BE2C (cell line): ENCODE measurements around the gene PIEZO1.

Experiments used
- DNase-seq: peaks from one replicate; pipeline ENCODE4 v3.0.0-alpha.2; 2020
- H3K27me3 ChIP-seq: fragments of 250-450 bp; sonication (Bioruptor Pico); 2 replicates; pipeline ENCODE4 v1.5.1; 2020; ENCODE audit warnings: mild to moderate bottlenecking
- H3K36me3 ChIP-seq: fragments of 250-450 bp; sonication (Bioruptor Pico); 2 replicates; pipeline ENCODE4 v1.5.1; 2020; ENCODE audit warnings: mild to moderate bottlenecking
- H3K4me1 ChIP-seq: fragments of 250-450 bp; sonication (Bioruptor Pico); 2 replicates; pipeline ENCODE4 v1.5.1; 2020
- H3K4me3 ChIP-seq: 2 replicates; pipeline ENCODE4 v1.5.1; 2011; ENCODE audit warnings: low read depth, low read length
- H3K9me3 ChIP-seq: fragments of 250-450 bp; sonication (Bioruptor Pico); 2 replicates; pipeline ENCODE4 v1.5.1; 2020
- TF ChIP-seq, protein P1 (sequence below): IDR thresholded peaks from 2 replicates; pipeline ENCODE4 v1.5.1; 2012; ENCODE audit warnings: mild to moderate bottlenecking, low read depth, low read length

PIEZO1 gene

DNA sequence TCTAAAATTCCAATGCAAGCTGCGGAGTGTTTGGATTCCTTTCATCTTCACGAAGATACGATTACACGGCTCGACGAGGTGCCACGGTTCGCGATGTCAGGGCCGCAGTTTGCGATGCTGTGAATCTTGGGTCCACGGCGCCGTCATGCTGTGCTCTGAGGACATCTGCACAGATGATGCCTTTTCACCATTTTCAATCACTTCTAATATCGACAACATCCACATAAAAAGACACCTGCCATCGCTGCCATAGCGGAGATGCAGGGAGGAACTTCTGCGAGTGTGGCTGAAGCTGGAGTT is 33.5 kb upstream of the PIEZO1 start:
- Histone ChIP-seq H3K36me3 (no peaks in the 10 kb centered on the region), H3K4me1 (no peaks in the 10 kb centered on the region), H3K9me3 (no peaks in the 10 kb centered on the region; the same call in 1 of the 2 replicates), H3K27me3 (peaks cover 12% of the 10 kb centered on the region), H3K4me3 (no peak overlapping the region)
- TF ChIP-seq, protein P1, sequence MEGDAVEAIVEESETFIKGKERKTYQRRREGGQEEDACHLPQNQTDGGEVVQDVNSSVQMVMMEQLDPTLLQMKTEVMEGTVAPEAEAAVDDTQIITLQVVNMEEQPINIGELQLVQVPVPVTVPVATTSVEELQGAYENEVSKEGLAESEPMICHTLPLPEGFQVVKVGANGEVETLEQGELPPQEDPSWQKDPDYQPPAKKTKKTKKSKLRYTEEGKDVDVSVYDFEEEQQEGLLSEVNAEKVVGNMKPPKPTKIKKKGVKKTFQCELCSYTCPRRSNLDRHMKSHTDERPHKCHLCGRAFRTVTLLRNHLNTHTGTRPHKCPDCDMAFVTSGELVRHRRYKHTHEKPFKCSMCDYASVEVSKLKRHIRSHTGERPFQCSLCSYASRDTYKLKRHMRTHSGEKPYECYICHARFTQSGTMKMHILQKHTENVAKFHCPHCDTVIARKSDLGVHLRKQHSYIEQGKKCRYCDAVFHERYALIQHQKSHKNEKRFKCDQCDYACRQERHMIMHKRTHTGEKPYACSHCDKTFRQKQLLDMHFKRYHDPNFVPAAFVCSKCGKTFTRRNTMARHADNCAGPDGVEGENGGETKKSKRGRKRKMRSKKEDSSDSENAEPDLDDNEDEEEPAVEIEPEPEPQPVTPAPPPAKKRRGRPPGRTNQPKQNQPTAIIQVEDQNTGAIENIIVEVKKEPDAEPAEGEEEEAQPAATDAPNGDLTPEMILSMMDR, result no peak
- DNase-seq, result no peak

DNA sequence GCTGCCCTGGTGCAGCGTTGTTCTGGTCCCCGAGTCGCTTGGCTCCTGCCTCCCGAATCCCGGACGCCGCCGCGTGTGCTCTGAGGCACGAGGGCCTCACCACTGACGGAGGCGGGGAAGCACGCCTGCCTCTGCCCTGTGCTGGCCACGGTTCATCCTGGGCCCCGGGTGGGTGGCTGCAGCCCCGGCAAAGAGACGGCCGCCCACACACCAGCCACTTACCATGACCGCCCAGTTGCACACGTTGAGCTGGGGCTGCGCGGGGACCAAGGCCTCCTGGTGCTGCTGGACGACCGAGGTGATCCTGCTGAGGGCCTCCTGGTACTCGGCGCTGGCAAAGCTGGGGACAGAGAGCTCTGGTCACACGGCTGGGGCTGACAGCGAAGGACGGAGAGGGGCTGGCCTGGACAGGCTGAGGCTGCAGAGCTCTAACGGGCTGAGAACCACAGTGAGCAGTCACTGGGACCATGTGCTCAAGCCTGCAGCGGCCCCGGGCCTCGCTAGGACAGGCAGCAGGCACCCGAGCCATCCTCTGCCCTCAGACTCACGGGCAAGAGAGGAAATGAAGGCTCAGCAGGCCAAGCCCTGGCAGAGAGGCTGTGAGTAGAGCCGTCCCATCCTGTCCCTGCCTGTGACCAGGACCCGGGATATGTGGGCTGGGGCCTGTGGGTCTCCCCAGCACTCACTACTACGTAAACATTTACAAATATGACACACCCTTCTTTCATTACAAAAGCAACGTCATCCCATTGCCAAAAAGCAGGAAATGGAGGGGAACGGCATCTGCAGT is 33.0 kb upstream of the PIEZO1 start:
- H3K36me3 ChIP-seq, result no peaks in the 10 kb centered on the region
- H3K4me1 ChIP-seq, result no peaks in the 10 kb centered on the region

DNA sequence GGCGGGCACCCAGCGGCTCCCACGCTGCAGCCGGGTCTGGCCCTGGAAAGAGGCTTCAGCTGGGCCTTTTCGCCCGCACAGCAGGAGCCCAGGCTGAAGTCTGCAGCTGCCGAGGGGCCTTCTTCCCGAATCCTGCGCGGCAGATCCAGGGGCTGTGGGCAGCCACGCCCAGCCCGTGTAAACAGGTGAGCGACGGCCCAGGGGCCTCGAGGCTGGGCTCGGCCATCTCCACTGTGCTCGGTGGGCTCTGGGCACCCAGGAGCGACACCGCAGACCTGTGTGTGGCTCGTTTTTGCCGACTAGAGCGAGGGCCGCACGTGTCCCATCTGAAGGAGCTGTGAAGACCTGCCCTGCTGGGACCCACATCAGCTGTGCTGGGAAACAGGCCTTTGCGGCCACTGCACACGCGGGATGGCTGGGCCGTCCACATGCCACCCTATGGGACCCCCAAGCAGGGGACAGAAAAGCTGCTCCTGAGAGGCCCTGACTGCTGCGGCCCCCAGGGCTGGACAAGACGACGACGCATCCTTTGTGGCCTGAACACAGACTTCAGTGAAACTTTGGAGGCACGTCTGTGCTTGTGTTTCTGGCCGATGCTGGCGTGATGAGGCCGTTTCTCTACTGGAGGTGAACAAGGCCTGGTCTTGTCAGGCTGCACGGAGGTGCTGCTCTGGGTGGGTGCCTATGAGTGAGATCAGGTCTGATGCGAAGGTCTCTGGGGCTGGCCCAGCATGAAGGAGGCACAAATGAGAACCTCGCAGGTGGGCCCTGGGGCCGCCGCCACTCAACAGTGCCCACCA is 31.9 kb upstream of the PIEZO1 start:
- Histone ChIP-seq H3K9me3 (peaks cover 5% of the 10 kb centered on the region; the same call in 1 of the 2 replicates), H3K4me3 (no peak overlapping the region), H3K4me1 (no peaks in the 10 kb centered on the region), H3K27me3 (peaks cover 12% of the 10 kb centered on the region), H3K36me3 (no peaks in the 10 kb centered on the region)
- TF ChIP-seq, protein P1, result no peak
- no peak for DNase-seq

More for the DNA sequence above, 33.0 kb upstream of the PIEZO1 start:
- TF ChIP-seq, protein P1, result no peak
- no peak for DNase-seq
- Histone ChIP-seq H3K9me3 (no peaks in the 10 kb centered on the region; the same call in 1 of the 2 replicates), H3K27me3 (peaks cover 12% of the 10 kb centered on the region), H3K4me3 (no peak overlapping the region)

DNA sequence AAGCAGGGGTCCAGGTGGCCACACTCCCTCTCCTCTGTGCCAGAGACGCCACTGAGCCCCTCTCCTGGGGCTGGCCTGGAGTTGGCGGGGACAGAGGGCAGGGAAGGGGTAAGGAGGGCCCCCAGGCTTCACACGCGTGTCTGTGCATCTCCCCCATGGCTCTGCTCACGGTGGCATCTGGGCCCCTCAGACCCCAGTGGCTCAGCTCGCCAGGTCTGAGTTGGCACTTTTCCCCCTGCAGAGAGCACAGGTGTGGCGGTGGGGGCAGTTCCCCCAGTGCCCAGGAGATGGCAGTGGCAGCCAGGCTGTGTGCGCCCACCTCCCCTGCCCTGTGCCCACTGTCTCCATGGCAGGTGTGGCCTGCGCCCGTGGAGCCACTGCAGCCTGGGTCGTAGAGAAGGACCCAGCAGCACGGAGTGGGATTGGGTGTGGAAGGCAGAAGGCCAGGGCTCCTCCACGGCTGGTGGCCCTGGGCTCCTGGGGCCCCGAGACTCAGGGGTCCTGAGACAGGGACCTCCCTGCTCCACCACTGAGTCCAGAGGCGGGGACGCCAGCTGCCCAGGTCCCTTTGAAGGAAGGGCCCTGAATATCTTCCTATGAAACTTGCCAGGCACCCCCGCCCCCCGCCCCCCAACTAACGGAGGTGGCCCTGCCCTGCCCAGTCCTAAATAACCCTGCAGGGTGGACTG is 31.0 kb upstream of the PIEZO1 start:
- Histone ChIP-seq H3K4me1 (no peaks in the 10 kb centered on the region), H3K4me3 (no peak overlapping the region), H3K27me3 (peaks cover 12% of the 10 kb centered on the region), H3K36me3 (no peaks in the 10 kb centered on the region), H3K9me3 (peaks cover 5% of the 10 kb centered on the region; the same call in 1 of the 2 replicates)
- DNase-seq, result peak; percentile 78
- TF ChIP-seq, protein P1, result peak; percentile 76

DNA sequence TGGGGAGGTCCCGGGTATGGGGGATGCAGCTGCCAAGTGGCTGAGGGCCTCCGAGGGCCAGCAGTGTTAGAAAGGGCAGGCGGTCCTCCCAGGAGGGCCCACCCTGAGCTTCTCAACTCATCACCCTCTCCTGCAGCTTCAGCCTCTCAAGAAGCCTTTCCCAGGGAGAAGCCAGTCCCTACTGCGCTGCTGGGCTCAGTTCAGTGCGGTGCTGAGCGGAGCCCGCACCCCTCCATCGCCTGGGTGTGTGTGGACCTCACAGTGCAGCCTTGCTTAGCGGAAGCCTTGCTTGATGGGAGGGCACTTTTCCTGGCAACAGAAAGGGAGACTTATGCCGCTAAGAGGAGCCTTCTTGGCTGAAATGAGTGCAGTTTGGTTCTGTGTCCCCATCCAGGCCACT is 30.2 kb upstream of the PIEZO1 start:
- Histone ChIP-seq H3K9me3 (peaks cover 5% of the 10 kb centered on the region; the same call in 1 of the 2 replicates), H3K4me3 (no peak overlapping the region), H3K36me3 (peaks cover 7% of the 10 kb centered on the region), H3K27me3 (peaks cover 12% of the 10 kb centered on the region), H3K4me1 (peaks cover 7% of the 10 kb centered on the region)
- no peak for DNase-seq
- TF ChIP-seq, protein P1, result no peak
